Measurements from ENCODE around the gene EHBP1. TPM values are rescaled to one million over a fixed set of nuclear protein-coding genes. Genes with fewer than 3 reads are reported as not detected.

Gene EHBP1
- total and polyA plus RNA-seq, 2 donors (not counting 1 experiment from before 2014, with no cell fraction given), result 129 to 191 TPM

GRCh38 chr2:62870966-62871365 lies 165.5 kb downstream of the EHBP1 start:
- Histone ChIP-seq H2AFZ (ENCODE audit: low read length) (no peak overlapping the region), H3K4me2 (ENCODE audit: extremely low read depth, insufficient read depth, low read length) (no peak overlapping the region), H3K4me3 (replicated peaks in 1 of 4; ENCODE audit: control extremely low read depth in 1 of 4, insufficient read depth in 1 of 4, low read depth in 3 of 4, low read length in 4 of 4) (no peak overlapping the region), H3K27ac (ENCODE audit: insufficient read depth, low read length) (no peak overlapping the region), H3K27me3 (ENCODE audit: control insufficient read depth, insufficient read depth, low read length) (no peaks in the 10 kb centered on the region), H3K36me3 (ENCODE audit: control insufficient read depth, insufficient read depth, low read length) (peaks cover 8% of the 10 kb centered on the region), H3K4me1 (ENCODE audit: control insufficient read depth, extremely low read depth, insufficient read depth, low read length) (no peaks in the 10 kb centered on the region), H3K9ac (ENCODE audit: insufficient read depth, low read length) (no peak overlapping the region), H3K79me2 (ENCODE audit: control insufficient read depth, insufficient read depth, low read length) (no peaks in the 10 kb centered on the region), H3K9me3 (ENCODE audit: control insufficient read depth, insufficient read depth, low read depth, low read length) (no peaks in the 10 kb centered on the region), H4K20me1 (ENCODE audit: control insufficient read depth, extremely low read depth, insufficient read depth, low read length) (no peaks in the 10 kb centered on the region)
- TF ChIP-seq, protein P1, sequence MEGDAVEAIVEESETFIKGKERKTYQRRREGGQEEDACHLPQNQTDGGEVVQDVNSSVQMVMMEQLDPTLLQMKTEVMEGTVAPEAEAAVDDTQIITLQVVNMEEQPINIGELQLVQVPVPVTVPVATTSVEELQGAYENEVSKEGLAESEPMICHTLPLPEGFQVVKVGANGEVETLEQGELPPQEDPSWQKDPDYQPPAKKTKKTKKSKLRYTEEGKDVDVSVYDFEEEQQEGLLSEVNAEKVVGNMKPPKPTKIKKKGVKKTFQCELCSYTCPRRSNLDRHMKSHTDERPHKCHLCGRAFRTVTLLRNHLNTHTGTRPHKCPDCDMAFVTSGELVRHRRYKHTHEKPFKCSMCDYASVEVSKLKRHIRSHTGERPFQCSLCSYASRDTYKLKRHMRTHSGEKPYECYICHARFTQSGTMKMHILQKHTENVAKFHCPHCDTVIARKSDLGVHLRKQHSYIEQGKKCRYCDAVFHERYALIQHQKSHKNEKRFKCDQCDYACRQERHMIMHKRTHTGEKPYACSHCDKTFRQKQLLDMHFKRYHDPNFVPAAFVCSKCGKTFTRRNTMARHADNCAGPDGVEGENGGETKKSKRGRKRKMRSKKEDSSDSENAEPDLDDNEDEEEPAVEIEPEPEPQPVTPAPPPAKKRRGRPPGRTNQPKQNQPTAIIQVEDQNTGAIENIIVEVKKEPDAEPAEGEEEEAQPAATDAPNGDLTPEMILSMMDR (conservative IDR thresholded peaks at IDR 0.05 in 1 of 2, IDR thresholded peaks at IDR 0.05 in 1 of 2; ENCODE audit: low read depth in 1 of 2, low read length in 2 of 2), result no peak
- DNase-seq (ENCODE audit: low read depth in 2 of 2), result no peak

DNA sequence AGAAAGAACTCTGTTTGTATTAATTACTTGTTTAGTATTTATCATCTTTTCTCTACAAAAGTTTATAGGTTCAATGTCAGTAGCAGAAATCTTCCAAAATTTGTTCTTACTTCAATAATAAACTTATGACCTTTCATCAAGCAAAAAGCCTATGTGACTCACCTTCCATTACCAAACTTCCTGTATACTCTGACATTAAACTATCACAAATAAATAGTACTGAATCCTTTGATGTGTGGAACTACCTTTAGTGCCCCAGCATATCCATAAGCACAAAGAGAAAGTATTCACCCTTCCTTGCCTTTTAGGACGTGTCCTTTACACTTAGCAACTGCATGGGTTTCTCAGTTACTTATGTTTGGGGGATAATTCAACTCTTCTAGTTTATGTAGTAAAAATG lies 166.0 kb downstream of the EHBP1 start:
- H3K9ac ChIP-seq (ENCODE audit: insufficient read depth, low read length), result no peak overlapping the region
- peak in 1 of 2 donors; percentile 7 for DNase-seq (ENCODE audit: low read depth in 2 of 2)
- H3K4me2 ChIP-seq (ENCODE audit: extremely low read depth, insufficient read depth, low read length), result no peak overlapping the region
- no peaks in the 10 kb centered on the region for H3K27me3 ChIP-seq (ENCODE audit: control insufficient read depth, insufficient read depth, low read length)
- TF ChIP-seq, protein P1 (conservative IDR thresholded peaks at IDR 0.05 in 1 of 2, IDR thresholded peaks at IDR 0.05 in 1 of 2; ENCODE audit: low read depth in 1 of 2, low read length in 2 of 2), result no peak
- no peak for TF ChIP-seq EZH2 (IDR thresholded peaks at IDR 0.05; ENCODE audit: low read length, missing control alignments)
- no peaks in the 10 kb centered on the region for H3K9me3 ChIP-seq (ENCODE audit: control insufficient read depth, insufficient read depth, low read depth, low read length)
- H3K4me3 ChIP-seq (replicated peaks in 1 of 4; ENCODE audit: control extremely low read depth in 1 of 4, insufficient read depth in 1 of 4, low read depth in 3 of 4, low read length in 4 of 4), result no peak overlapping the region
- no peaks in the 10 kb centered on the region for H4K20me1 ChIP-seq (ENCODE audit: control insufficient read depth, extremely low read depth, insufficient read depth, low read length)
- no peak overlapping the region for H3K27ac ChIP-seq (ENCODE audit: insufficient read depth, low read length)
- peaks cover 8% of the 10 kb centered on the region for H3K36me3 ChIP-seq (ENCODE audit: control insufficient read depth, insufficient read depth, low read length)
- H2AFZ ChIP-seq (ENCODE audit: low read length), result no peak overlapping the region
- H3K4me1 ChIP-seq (ENCODE audit: control insufficient read depth, extremely low read depth, insufficient read depth, low read length), result no peaks in the 10 kb centered on the region
- no peaks in the 10 kb centered on the region for H3K79me2 ChIP-seq (ENCODE audit: control insufficient read depth, insufficient read depth, low read length)

- DNase-seq (ENCODE audit: low read depth in 2 of 2), result no peak
- Histone ChIP-seq H3K9me3 (ENCODE audit: control insufficient read depth, insufficient read depth, low read depth, low read length) (no peaks in the 10 kb centered on the region), H3K36me3 (ENCODE audit: control insufficient read depth, insufficient read depth, low read length) (peaks cover 10% of the 10 kb centered on the region), H3K27ac (ENCODE audit: insufficient read depth, low read length) (no peak overlapping the region), H3K27me3 (ENCODE audit: control insufficient read depth, insufficient read depth, low read length) (no peaks in the 10 kb centered on the region), H3K4me2 (ENCODE audit: extremely low read depth, insufficient read depth, low read length) (no peak overlapping the region), H3K4me3 (replicated peaks in 1 of 4; ENCODE audit: control extremely low read depth in 1 of 4, insufficient read depth in 1 of 4, low read depth in 3 of 4, low read length in 4 of 4) (no peak overlapping the region), H3K79me2 (ENCODE audit: control insufficient read depth, insufficient read depth, low read length) (no peaks in the 10 kb centered on the region), H2AFZ (ENCODE audit: low read length) (no peak overlapping the region), H3K9ac (ENCODE audit: insufficient read depth, low read length) (no peak overlapping the region), H3K4me1 (ENCODE audit: control insufficient read depth, extremely low read depth, insufficient read depth, low read length) (no peaks in the 10 kb centered on the region), H4K20me1 (ENCODE audit: control insufficient read depth, extremely low read depth, insufficient read depth, low read length) (no peaks in the 10 kb centered on the region)
- TF ChIP-seq, protein P1 (conservative IDR thresholded peaks at IDR 0.05 in 1 of 2, IDR thresholded peaks at IDR 0.05 in 1 of 2; ENCODE audit: low read depth in 1 of 2, low read length in 2 of 2), result no peak
- no peak for TF ChIP-seq EZH2 (IDR thresholded peaks at IDR 0.05; ENCODE audit: low read length, missing control alignments)
These were observed 168.1 kb downstream of the EHBP1 start for GRCh38 chr2:62873603-62874002.

Data from fibroblast of lung (primary cell).